ENCODE results near the gene CALD1.

Gene CALD1

DNA sequence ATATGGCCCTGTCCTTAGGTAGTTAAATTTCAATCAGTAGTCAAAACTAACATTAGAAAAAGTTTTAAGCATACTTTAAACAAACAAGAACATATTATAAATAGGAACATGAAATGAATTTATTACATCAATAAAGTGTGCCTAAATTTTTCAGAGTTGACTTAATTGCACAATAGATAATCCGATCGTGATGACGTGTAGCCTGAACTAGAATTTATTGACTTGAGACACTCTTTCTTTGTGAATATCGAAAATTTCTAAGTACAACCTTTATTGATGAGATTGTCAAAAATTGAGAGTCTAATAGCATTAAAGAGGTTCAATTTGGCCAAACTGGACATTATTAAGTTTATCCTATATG is 56.0 kb downstream of the CALD1 start:
- Histone ChIP-seq H3K27me3 (ENCODE audit: insufficient read depth, low read length, poor library complexity, severe bottlenecking) (no peaks in the 10 kb centered on the region), H3K79me2 (ENCODE audit: insufficient read depth, low read length) (no peaks in the 10 kb centered on the region), H2AFZ (ENCODE audit: low read length) (no peak overlapping the region), H3K9me3 (ENCODE audit: insufficient read depth, low read depth, low read length) (no peaks in the 10 kb centered on the region), H3K9me2 (replicated peaks; ENCODE audit: low read depth, low read length) (no peaks in the 10 kb centered on the region), H3K36me3 (ENCODE audit: insufficient read depth, low read length) (no peaks in the 10 kb centered on the region), H4K20me1 (ENCODE audit: insufficient read depth, low read length, poor library complexity, severe bottlenecking) (no peaks in the 10 kb centered on the region), H3F3A (ENCODE audit: low read depth) (no peaks in the 10 kb centered on the region), H3K4me2 (ENCODE audit: low read depth, low read length, poor library complexity, severe bottlenecking) (no peak overlapping the region), H3K9ac (ENCODE audit: low read depth, low read length, poor library complexity, severe bottlenecking) (no peak overlapping the region), H3K4me3 (ENCODE audit: low read length, poor library complexity, severe bottlenecking) (no peak overlapping the region), H3K4me1 (ENCODE audit: insufficient read depth, low read length, poor library complexity, severe bottlenecking) (no peaks in the 10 kb centered on the region)
- TF ChIP-seq, protein P1, sequence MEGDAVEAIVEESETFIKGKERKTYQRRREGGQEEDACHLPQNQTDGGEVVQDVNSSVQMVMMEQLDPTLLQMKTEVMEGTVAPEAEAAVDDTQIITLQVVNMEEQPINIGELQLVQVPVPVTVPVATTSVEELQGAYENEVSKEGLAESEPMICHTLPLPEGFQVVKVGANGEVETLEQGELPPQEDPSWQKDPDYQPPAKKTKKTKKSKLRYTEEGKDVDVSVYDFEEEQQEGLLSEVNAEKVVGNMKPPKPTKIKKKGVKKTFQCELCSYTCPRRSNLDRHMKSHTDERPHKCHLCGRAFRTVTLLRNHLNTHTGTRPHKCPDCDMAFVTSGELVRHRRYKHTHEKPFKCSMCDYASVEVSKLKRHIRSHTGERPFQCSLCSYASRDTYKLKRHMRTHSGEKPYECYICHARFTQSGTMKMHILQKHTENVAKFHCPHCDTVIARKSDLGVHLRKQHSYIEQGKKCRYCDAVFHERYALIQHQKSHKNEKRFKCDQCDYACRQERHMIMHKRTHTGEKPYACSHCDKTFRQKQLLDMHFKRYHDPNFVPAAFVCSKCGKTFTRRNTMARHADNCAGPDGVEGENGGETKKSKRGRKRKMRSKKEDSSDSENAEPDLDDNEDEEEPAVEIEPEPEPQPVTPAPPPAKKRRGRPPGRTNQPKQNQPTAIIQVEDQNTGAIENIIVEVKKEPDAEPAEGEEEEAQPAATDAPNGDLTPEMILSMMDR (conservative IDR thresholded peaks at IDR 0.05; ENCODE audit: low read length), result no peak
- no peak for TF ChIP-seq EZH2phosphoT487 (IDR thresholded peaks at IDR 0.05; ENCODE audit: borderline replicate concordance)

DNA sequence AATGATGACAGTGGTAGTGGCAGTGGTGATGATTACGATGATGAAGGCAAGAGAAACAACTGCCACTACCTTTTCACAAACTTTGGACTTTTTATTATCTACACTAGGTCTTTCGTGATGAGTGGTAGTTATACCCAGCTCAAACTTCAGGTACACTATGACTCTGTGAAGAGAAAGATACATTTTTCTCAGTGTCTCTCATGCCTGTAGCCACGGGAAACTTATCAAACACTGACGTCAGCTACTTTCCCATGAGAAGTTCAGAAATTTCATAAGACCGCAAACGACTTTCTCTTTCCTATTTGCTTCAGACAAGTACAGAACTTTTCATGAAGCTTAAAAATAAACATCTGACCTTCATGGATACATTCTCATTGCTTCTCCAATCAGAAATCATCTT is 57.0 kb downstream of the CALD1 start:
- Histone ChIP-seq H3K9me3 (ENCODE audit: insufficient read depth, low read depth, low read length) (no peaks in the 10 kb centered on the region), H3K9ac (ENCODE audit: low read depth, low read length, poor library complexity, severe bottlenecking) (no peak overlapping the region), H3K4me2 (ENCODE audit: low read depth, low read length, poor library complexity, severe bottlenecking) (no peak overlapping the region), H3K27me3 (ENCODE audit: insufficient read depth, low read length, poor library complexity, severe bottlenecking) (no peaks in the 10 kb centered on the region), H3K79me2 (ENCODE audit: insufficient read depth, low read length) (no peaks in the 10 kb centered on the region), H2AFZ (ENCODE audit: low read length) (no peak overlapping the region), H3F3A (ENCODE audit: low read depth) (no peaks in the 10 kb centered on the region), H3K4me1 (ENCODE audit: insufficient read depth, low read length, poor library complexity, severe bottlenecking) (no peaks in the 10 kb centered on the region), H3K4me3 (ENCODE audit: low read length, poor library complexity, severe bottlenecking) (no peak overlapping the region), H3K36me3 (ENCODE audit: insufficient read depth, low read length) (no peaks in the 10 kb centered on the region), H4K20me1 (ENCODE audit: insufficient read depth, low read length, poor library complexity, severe bottlenecking) (no peaks in the 10 kb centered on the region), H3K9me2 (replicated peaks; ENCODE audit: low read depth, low read length) (no peaks in the 10 kb centered on the region)
- TF ChIP-seq, protein P1 (conservative IDR thresholded peaks at IDR 0.05; ENCODE audit: low read length), result no peak
- no peak for TF ChIP-seq EZH2phosphoT487 (IDR thresholded peaks at IDR 0.05; ENCODE audit: borderline replicate concordance)

DNA sequence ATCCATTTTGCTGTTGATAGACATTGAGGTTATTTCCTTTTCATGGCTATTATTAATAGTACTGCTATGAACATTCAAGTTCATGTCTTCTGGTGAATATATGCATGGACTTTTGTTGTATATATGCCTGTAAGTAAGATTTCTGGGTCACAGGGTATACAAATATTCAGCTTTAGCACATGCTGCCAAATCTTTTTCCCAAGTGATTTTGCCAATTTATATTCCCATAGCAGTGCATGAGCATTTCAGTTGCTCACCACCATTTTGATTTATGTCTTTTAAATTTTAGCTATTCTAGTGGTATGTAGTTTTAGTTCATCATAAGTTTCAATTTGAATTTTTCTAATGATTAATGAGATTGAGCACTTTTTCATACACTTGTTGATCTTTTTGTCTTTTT is 59.9 kb downstream of the CALD1 start:
- H3K9ac ChIP-seq (ENCODE audit: low read depth, low read length, poor library complexity, severe bottlenecking), result no peak overlapping the region
- no peaks in the 10 kb centered on the region for H3K9me3 ChIP-seq (ENCODE audit: insufficient read depth, low read depth, low read length)
- H3K79me2 ChIP-seq (ENCODE audit: insufficient read depth, low read length), result no peaks in the 10 kb centered on the region
- H3K9me2 ChIP-seq (replicated peaks; ENCODE audit: low read depth, low read length), result no peaks in the 10 kb centered on the region
- no peak overlapping the region for H3K4me3 ChIP-seq (ENCODE audit: low read length, poor library complexity, severe bottlenecking)
- no peaks in the 10 kb centered on the region for H3K4me1 ChIP-seq (ENCODE audit: insufficient read depth, low read length, poor library complexity, severe bottlenecking)
- TF ChIP-seq, protein P1 (conservative IDR thresholded peaks at IDR 0.05; ENCODE audit: low read length), result no peak
- no peak for TF ChIP-seq EZH2phosphoT487 (IDR thresholded peaks at IDR 0.05; ENCODE audit: borderline replicate concordance)
- no peaks in the 10 kb centered on the region for H4K20me1 ChIP-seq (ENCODE audit: insufficient read depth, low read length, poor library complexity, severe bottlenecking)
- no peaks in the 10 kb centered on the region for H3K27me3 ChIP-seq (ENCODE audit: insufficient read depth, low read length, poor library complexity, severe bottlenecking)
- no peaks in the 10 kb centered on the region for H3F3A ChIP-seq (ENCODE audit: low read depth)
- no peak overlapping the region for H2AFZ ChIP-seq (ENCODE audit: low read length)
- no peak overlapping the region for H3K4me2 ChIP-seq (ENCODE audit: low read depth, low read length, poor library complexity, severe bottlenecking)
- H3K36me3 ChIP-seq (ENCODE audit: insufficient read depth, low read length), result no peaks in the 10 kb centered on the region

Data from Loucy (cell line).